SU-DHL-6 (cell line): ENCODE measurements around the gene PRPF40A.

Experiments
- H2AFZ ChIP-seq: fragments of 200-600 bp; sonication (generic); 2 replicates; pipeline ENCODE4 v1.6.1; 2014; ENCODE audit warnings: low read depth, mild to moderate bottlenecking, moderate library complexity, mixed read lengths, antibody characterized with exemption, low read length; ENCODE audit not compliant: severe bottlenecking
- H3F3A ChIP-seq: fragments of 200-600 bp; shearing (Covaris generic); 2 replicates; pipeline ENCODE4 v1.6.0; 2016; ENCODE audit warnings: antibody characterized with exemption, mild to moderate bottlenecking; ENCODE audit not compliant: insufficient read depth
- H3K27ac ChIP-seq: fragments of 200-600 bp; sonication (generic); 2 replicates; pipeline ENCODE4 v1.5.1; 2016; ENCODE audit warnings: low read depth, mild to moderate bottlenecking, low read length, moderate library complexity, mixed read lengths
- H3K27me3 ChIP-seq: fragments of 200-600 bp; sonication (generic), shearing (Covaris generic); 2 replicates; pipeline ENCODE4 v1.6.0; 2014; ENCODE audit warnings: mild to moderate bottlenecking, low read length
- H3K36me3 ChIP-seq: fragments of 200-600 bp; sonication (generic); 2 replicates; pipeline ENCODE4 v1.6.1; 2014; ENCODE audit warnings: mild to moderate bottlenecking, low read length, mixed read lengths
- H3K4me2 ChIP-seq: fragments of 300-600, 200-600 bp; shearing (Covaris generic), sonication (generic); 2 replicates; pipeline ENCODE4 v1.6.0; 2014; ENCODE audit warnings: low read length, low read depth, mild to moderate bottlenecking; ENCODE audit not compliant: poor library complexity, severe bottlenecking
- H3K4me3 ChIP-seq: fragments of 200-600 bp; sonication (generic); 2 replicates; pipeline ENCODE4 v1.5.1; 2014; ENCODE audit warnings: antibody characterized with exemption, low read length, mild to moderate bottlenecking, mixed read lengths; ENCODE audit not compliant: insufficient read depth, poor library complexity, severe bottlenecking
- H3K79me2 ChIP-seq: fragments of 200-600 bp; sonication (generic); 2 replicates; pipeline ENCODE4 v1.6.1; 2014; ENCODE audit warnings: mild to moderate bottlenecking, low read length, moderate library complexity; ENCODE audit not compliant: insufficient read depth
- H3K9ac ChIP-seq: fragments of 200-600 bp; sonication (generic); 2 replicates; pipeline ENCODE4 v1.7.0; 2014; ENCODE audit warnings: mild to moderate bottlenecking, low read length
- H3K9me2 ChIP-seq: fragments of 200-600 bp; sonication (generic); replicated peaks from 2 replicates; pipeline ENCODE4 v1.6.1; 2014; ENCODE audit warnings: low read length; ENCODE audit not compliant: insufficient read depth
- H3K9me3 ChIP-seq: fragments of 200-600 bp; sonication (generic); 2 replicates; pipeline ENCODE4 v1.6.1; 2014; ENCODE audit warnings: low read length, mixed read lengths; ENCODE audit not compliant: insufficient read depth
- H4K20me1 ChIP-seq: fragments of 200-600 bp; sonication (generic); 2 replicates; pipeline ENCODE4 v1.6.1; 2014; ENCODE audit warnings: low read depth, mild to moderate bottlenecking, antibody characterized with exemption, low read length, moderate library complexity, mixed read lengths
- CTCF ChIP-seq: fragments of 200-600 bp; sonication (generic); IDR thresholded peaks from one replicate; pipeline ENCODE4 v1.5.1; 2017; ENCODE audit warnings: antibody characterized with exemption, mild to moderate bottlenecking, low read length, moderate library complexity; ENCODE audit not compliant: insufficient read depth, poor library complexity, severe bottlenecking
- EZH2phosphoT487 ChIP-seq: fragments of 200-600 bp; sonication (generic), shearing (Covaris generic); conservative IDR thresholded peaks from 2 replicates; pipeline ENCODE4 v1.6.1; 2018; ENCODE audit warnings: mild to moderate bottlenecking, antibody characterized with exemption, low read length, moderate library complexity, mixed read lengths

PRPF40A gene

GRCh38 chr2:152655880-152656279, 61.4 kb downstream of the PRPF40A start:
- Histone ChIP-seq H3K9me2 (no peaks in the 10 kb centered on the region), H3K27me3 (no peaks in the 10 kb centered on the region), H3K79me2 (no peaks in the 10 kb centered on the region), H4K20me1 (no peaks in the 10 kb centered on the region; the same call in 1 of the 2 replicates), H3F3A (peaks cover 12% of the 10 kb centered on the region; the same call in 1 of the 2 replicates), H3K9ac (no peak overlapping the region), H2AFZ (no peak overlapping the region), H3K4me2 (no peak overlapping the region), H3K9me3 (no peaks in the 10 kb centered on the region), H3K4me3 (no peak overlapping the region), H3K27ac (no peak overlapping the region), H3K36me3 (peaks cover 62% of the 10 kb centered on the region)
- TF ChIP-seq EZH2phosphoT487 (no peak), CTCF (no peak)

- no peak overlapping the region for H2AFZ ChIP-seq
- no peak overlapping the region for H3K9ac ChIP-seq
- no peak overlapping the region for H3K27ac ChIP-seq
- no peak overlapping the region for H3K4me3 ChIP-seq
- H3K27me3 ChIP-seq = no peaks in the 10 kb centered on the region
- H4K20me1 ChIP-seq = peaks cover 5% of the 10 kb centered on the region; the same call in 1 of the 2 replicates
- H3F3A ChIP-seq = peaks cover 19% of the 10 kb centered on the region; the same call in 1 of the 2 replicates
- H3K36me3 ChIP-seq = peaks cover 33% of the 10 kb centered on the region; the same call in 1 of the 2 replicates
- no peaks in the 10 kb centered on the region for H3K9me3 ChIP-seq
- H3K79me2 ChIP-seq = no peaks in the 10 kb centered on the region
- no peak for TF ChIP-seq EZH2phosphoT487
- TF ChIP-seq CTCF = no peak
- H3K4me2 ChIP-seq = no peak overlapping the region
- H3K9me2 ChIP-seq = no peaks in the 10 kb centered on the region
Observed at GRCh38 chr2:152651834-152652233, 65.4 kb downstream of the PRPF40A start.

- H3K9ac ChIP-seq = no peak overlapping the region
- no peaks in the 10 kb centered on the region for H3K9me3 ChIP-seq
- peaks cover 5% of the 10 kb centered on the region; the same call in 1 of the 2 replicates for H4K20me1 ChIP-seq
- H3K4me3 ChIP-seq = no peak overlapping the region
- TF ChIP-seq EZH2phosphoT487 = no peak
- TF ChIP-seq CTCF = no peak
- H3K4me2 ChIP-seq = no peak overlapping the region
- no peaks in the 10 kb centered on the region for H3K9me2 ChIP-seq
- H3F3A ChIP-seq = peaks cover 19% of the 10 kb centered on the region; the same call in 1 of the 2 replicates
- H3K27me3 ChIP-seq = no peaks in the 10 kb centered on the region
- H3K36me3 ChIP-seq = peaks cover 28% of the 10 kb centered on the region; the same call in 1 of the 2 replicates
- no peak overlapping the region for H2AFZ ChIP-seq
- H3K79me2 ChIP-seq = no peaks in the 10 kb centered on the region
- H3K27ac ChIP-seq = no peak overlapping the region
Observed at GRCh38 chr2:152650768-152651371, 66.4 kb downstream of the PRPF40A start.
